SK-N-SH treated with all-trans-retinoic acid at 6 μM for 48 hours (cell line): Measurements from ENCODE around the gene CLPTM1L.

Experiments
- ATAC-seq: fragments of 200-7000 bp; cut with Tn5 transposase; 3 replicates; pipeline ENCODE4 v1.9.1; 2020; ENCODE audit warnings: mild to moderate bottlenecking, moderate library complexity
- BACH2 ChIP-seq: fragments of 250-450 bp; sonication (Bioruptor Pico); IDR thresholded peaks from 2 replicates; pipeline ENCODE4 v1.9.0; 2021; ENCODE audit warnings: mild to moderate bottlenecking, borderline replicate concordance
- CSDC2 ChIP-seq: fragments of 250-450 bp; sonication (Bioruptor Pico); IDR thresholded peaks from 2 replicates; pipeline ENCODE4 v1.5.0; 2020; ENCODE audit warnings: mild to moderate bottlenecking, moderate library complexity
- ESRRG ChIP-seq: fragments of 250-450 bp; sonication (Bioruptor Pico); IDR thresholded peaks from 2 replicates; pipeline ENCODE4 v1.6.1; 2021; ENCODE audit warnings: mild to moderate bottlenecking
- GLIS3 ChIP-seq: fragments of 250-450 bp; sonication (Bioruptor Pico); IDR thresholded peaks from 2 replicates; pipeline ENCODE4 v1.5.0; 2020; ENCODE audit warnings: mild to moderate bottlenecking, moderate library complexity
- ISL1 ChIP-seq: fragments of 250-450 bp; sonication (Bioruptor Pico); IDR thresholded peaks from 2 replicates; pipeline ENCODE4 v2.1.2; 2022; ENCODE audit warnings: mild to moderate bottlenecking, moderate library complexity
- OSR1 ChIP-seq: fragments of 250-450 bp; sonication (Bioruptor Pico); IDR thresholded peaks from 2 replicates; pipeline ENCODE4 v1.8.0; 2022; ENCODE audit warnings: moderate library complexity, mild to moderate bottlenecking, inconsistent platforms
- PPARA ChIP-seq: fragments of 250-450 bp; sonication (Bioruptor Pico); IDR thresholded peaks from 2 replicates; pipeline ENCODE4 v1.5.0; 2020; ENCODE audit warnings: mild to moderate bottlenecking, borderline replicate concordance
- RARB ChIP-seq: fragments of 250-450 bp; sonication (Bioruptor Pico); IDR thresholded peaks from 2 replicates; pipeline ENCODE4 v1.8.0; 2021; ENCODE audit warnings: mild to moderate bottlenecking, moderate library complexity
- TCF4 ChIP-seq: fragments of 250-450 bp; sonication (Bioruptor Pico); IDR thresholded peaks from 2 replicates; pipeline ENCODE4 v1.8.0; 2021; ENCODE audit warnings: mild to moderate bottlenecking, moderate library complexity, borderline replicate concordance
- TOX ChIP-seq: fragments of 250-450 bp; sonication (Bioruptor Pico); IDR thresholded peaks from 2 replicates; pipeline ENCODE4 v1.8.0; 2021; ENCODE audit warnings: mild to moderate bottlenecking, moderate library complexity, borderline replicate concordance
- ZFP3 ChIP-seq: fragments of 250-450 bp; sonication (Bioruptor Pico); IDR thresholded peaks from 2 replicates; pipeline ENCODE4 v1.5.0; 2020; ENCODE audit warnings: mild to moderate bottlenecking, moderate library complexity
- ZFP30 ChIP-seq: fragments of 450-650 bp; formaldehyde crosslinking; IDR thresholded peaks from 2 replicates; pipeline ENCODE4 v1.5.0; 2022; ENCODE audit warnings: mild to moderate bottlenecking, moderate library complexity
- ZNF565 ChIP-seq: fragments of 450-650 bp; formaldehyde crosslinking; conservative IDR thresholded peaks from 2 replicates; pipeline ENCODE4 v1.5.0; 2020; ENCODE audit warnings: low read depth, mild to moderate bottlenecking, moderate library complexity
- TF ChIP-seq, protein P1 (sequence below): fragments of 250-450 bp; sonication (Bioruptor Pico); IDR thresholded peaks from 2 replicates; pipeline ENCODE4 v1.5.1; 2020; ENCODE audit warnings: low read depth, mild to moderate bottlenecking, moderate library complexity
- TF ChIP-seq, protein P2 (sequence below): fragments of 250-450 bp; sonication (Bioruptor Pico); IDR thresholded peaks from 2 replicates; pipeline ENCODE4 v1.5.1; 2021; ENCODE audit warnings: mild to moderate bottlenecking, moderate library complexity
- TF ChIP-seq, protein P3 (sequence below): fragments of 250-450 bp; sonication (Bioruptor Pico); IDR thresholded peaks from 2 replicates; pipeline ENCODE4 v1.8.0; 2020; ENCODE audit warnings: mild to moderate bottlenecking, moderate library complexity, borderline replicate concordance
- TF ChIP-seq, protein P4 (sequence below): fragments of 250-450 bp; sonication (Bioruptor Pico); IDR thresholded peaks from 2 replicates; pipeline ENCODE4 v1.5.0; 2020; ENCODE audit warnings: mild to moderate bottlenecking, moderate library complexity

The CLPTM1L gene

GRCh38 chr5:1359031-1359645, 14.2 kb upstream of the CLPTM1L start:
- no peak for ATAC-seq
- TF ChIP-seq ESRRG (no peak), RARB (CRISPR knock-in tag) (no peak), PPARA (no peak), ISL1 (CRISPR knock-in tag) (no peak), TCF4 (CRISPR knock-in tag) (no peak)
- TF ChIP-seq, protein P1, sequence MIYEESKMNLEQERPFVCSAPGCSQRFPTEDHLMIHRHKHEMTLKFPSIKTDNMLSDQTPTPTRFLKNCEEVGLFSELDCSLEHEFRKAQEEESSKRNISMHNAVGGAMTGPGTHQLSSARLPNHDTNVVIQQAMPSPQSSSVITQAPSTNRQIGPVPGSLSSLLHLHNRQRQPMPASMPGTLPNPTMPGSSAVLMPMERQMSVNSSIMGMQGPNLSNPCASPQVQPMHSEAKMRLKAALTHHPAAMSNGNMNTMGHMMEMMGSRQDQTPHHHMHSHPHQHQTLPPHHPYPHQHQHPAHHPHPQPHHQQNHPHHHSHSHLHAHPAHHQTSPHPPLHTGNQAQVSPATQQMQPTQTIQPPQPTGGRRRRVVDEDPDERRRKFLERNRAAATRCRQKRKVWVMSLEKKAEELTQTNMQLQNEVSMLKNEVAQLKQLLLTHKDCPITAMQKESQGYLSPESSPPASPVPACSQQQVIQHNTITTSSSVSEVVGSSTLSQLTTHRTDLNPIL (CRISPR knock-in tag) = no peak
- TF ChIP-seq, protein P2, sequence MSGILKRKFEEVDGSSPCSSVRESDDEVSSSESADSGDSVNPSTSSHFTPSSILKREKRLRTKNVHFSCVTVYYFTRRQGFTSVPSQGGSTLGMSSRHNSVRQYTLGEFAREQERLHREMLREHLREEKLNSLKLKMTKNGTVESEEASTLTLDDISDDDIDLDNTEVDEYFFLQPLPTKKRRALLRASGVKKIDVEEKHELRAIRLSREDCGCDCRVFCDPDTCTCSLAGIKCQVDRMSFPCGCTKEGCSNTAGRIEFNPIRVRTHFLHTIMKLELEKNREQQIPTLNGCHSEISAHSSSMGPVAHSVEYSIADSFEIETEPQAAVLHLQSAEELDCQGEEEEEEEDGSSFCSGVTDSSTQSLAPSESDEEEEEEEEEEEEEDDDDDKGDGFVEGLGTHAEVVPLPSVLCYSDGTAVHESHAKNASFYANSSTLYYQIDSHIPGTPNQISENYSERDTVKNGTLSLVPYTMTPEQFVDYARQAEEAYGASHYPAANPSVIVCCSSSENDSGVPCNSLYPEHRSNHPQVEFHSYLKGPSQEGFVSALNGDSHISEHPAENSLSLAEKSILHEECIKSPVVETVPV (CRISPR knock-in tag) = no peak

DNA sequence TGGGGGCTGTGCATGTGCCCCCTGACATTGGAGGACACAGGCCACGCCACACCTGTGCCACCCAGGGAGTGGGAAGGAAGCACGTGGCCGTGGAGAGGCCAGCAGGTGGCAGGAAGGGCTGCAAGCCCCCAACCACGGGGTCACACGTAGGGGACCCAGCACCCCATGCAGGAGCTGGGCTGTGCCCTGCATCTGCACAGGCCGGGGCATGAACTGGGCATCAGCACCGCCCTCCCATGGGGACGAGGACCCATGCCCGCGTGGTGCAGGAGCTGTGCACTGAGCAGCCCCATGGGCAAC, 13.8 kb upstream of the CLPTM1L start:
- no peak for TF ChIP-seq ZNF565 (CRISPR knock-in tag)
- TF ChIP-seq, protein P3, sequence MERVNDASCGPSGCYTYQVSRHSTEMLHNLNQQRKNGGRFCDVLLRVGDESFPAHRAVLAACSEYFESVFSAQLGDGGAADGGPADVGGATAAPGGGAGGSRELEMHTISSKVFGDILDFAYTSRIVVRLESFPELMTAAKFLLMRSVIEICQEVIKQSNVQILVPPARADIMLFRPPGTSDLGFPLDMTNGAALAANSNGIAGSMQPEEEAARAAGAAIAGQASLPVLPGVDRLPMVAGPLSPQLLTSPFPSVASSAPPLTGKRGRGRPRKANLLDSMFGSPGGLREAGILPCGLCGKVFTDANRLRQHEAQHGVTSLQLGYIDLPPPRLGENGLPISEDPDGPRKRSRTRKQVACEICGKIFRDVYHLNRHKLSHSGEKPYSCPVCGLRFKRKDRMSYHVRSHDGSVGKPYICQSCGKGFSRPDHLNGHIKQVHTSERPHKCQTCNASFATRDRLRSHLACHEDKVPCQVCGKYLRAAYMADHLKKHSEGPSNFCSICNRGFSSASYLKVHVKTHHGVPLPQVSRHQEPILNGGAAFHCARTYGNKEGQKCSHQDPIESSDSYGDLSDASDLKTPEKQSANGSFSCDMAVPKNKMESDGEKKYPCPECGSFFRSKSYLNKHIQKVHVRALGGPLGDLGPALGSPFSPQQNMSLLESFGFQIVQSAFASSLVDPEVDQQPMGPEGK (CRISPR knock-in tag) = no peak
- no peak for TF ChIP-seq RARB (CRISPR knock-in tag)
- ATAC-seq = no peak

GRCh38 chr5:1357946-1358725, 13.2 kb upstream of the CLPTM1L start:
- ATAC-seq = no peak
- no peak for TF ChIP-seq GLIS3 (CRISPR knock-in tag)
- no peak for TF ChIP-seq OSR1 (CRISPR knock-in tag)
- no peak for TF ChIP-seq ZFP3
- no peak for TF ChIP-seq ZNF565 (CRISPR knock-in tag)
- no peak for TF ChIP-seq CSDC2 (CRISPR knock-in tag)
- TF ChIP-seq PPARA = no peak
- no peak for TF ChIP-seq BACH2 (CRISPR knock-in tag)
- no peak for TF ChIP-seq TCF4 (CRISPR knock-in tag)
- TF ChIP-seq TOX (CRISPR knock-in tag) = no peak
- TF ChIP-seq, protein P1 (CRISPR knock-in tag) = no peak
- TF ChIP-seq, protein P4, sequence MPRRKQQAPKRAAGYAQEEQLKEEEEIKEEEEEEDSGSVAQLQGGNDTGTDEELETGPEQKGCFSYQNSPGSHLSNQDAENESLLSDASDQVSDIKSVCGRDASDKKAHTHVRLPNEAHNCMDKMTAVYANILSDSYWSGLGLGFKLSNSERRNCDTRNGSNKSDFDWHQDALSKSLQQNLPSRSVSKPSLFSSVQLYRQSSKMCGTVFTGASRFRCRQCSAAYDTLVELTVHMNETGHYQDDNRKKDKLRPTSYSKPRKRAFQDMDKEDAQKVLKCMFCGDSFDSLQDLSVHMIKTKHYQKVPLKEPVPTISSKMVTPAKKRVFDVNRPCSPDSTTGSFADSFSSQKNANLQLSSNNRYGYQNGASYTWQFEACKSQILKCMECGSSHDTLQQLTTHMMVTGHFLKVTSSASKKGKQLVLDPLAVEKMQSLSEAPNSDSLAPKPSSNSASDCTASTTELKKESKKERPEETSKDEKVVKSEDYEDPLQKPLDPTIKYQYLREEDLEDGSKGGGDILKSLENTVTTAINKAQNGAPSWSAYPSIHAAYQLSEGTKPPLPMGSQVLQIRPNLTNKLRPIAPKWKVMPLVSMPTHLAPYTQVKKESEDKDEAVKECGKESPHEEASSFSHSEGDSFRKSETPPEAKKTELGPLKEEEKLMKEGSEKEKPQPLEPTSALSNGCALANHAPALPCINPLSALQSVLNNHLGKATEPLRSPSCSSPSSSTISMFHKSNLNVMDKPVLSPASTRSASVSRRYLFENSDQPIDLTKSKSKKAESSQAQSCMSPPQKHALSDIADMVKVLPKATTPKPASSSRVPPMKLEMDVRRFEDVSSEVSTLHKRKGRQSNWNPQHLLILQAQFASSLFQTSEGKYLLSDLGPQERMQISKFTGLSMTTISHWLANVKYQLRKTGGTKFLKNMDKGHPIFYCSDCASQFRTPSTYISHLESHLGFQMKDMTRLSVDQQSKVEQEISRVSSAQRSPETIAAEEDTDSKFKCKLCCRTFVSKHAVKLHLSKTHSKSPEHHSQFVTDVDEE (CRISPR knock-in tag) = no peak
- TF ChIP-seq, protein P2 (CRISPR knock-in tag) = no peak
- TF ChIP-seq ESRRG = no peak
- TF ChIP-seq ZFP30 = no peak
- TF ChIP-seq, protein P3 (CRISPR knock-in tag) = no peak
